Endothelial cell of umbilical vein (primary cell): Measurements from ENCODE around the gene CRYAB. TPM values are rescaled to one million over a fixed set of nuclear protein-coding genes. Genes with fewer than 3 reads are reported as not detected.

ENCODE experiments used
- Bru-seq: library from RNA; stranded (reverse); fragments of 400-500 nt; gene quantifications from one replicate; lab custom pipeline; 2021; lab: Mats Ljungman, UMichigan
- BruChase-seq, 2 experiments: library from RNA; stranded (reverse); fragments of 400-500 nt; gene quantifications; one replicate each; lab custom pipeline; 2021; lab: Mats Ljungman, UMichigan
- BruUV-seq: library from RNA; stranded (reverse); fragments of 400-500 nt; replicated peaks from 2 replicates; lab custom pipeline; 2021; lab: Mats Ljungman, UMichigan
- CTCF ChIA-PET: fragments of 300-600, 350-600 bp; sonication (Branson Sonifier 250); formaldehyde crosslinking; loops from one replicate; lab custom pipeline; 2021; ENCODE audit warnings: antibody characterized with exemption, inconsistent platforms; lab: Charles Lee
- POLR2A ChIA-PET: fragments of 300-600, 350-600 bp; sonication (Branson Sonifier 250); formaldehyde crosslinking; loops from one replicate; lab custom pipeline; 2021; ENCODE audit warnings: antibody characterized with exemption, inconsistent platforms; lab: Charles Lee
- DNase-seq: peaks from one replicate; pipeline ENCODE4 v3.0.0-alpha.2; 2011; ENCODE audit warnings: low read depth, low spot score
- FAIRE-seq: peaks from 2 replicates; lab custom pipeline; 2011; peaks lifted over from hg19 to GRCh38; lab: Jason Lieb, UNC
- H2AFZ ChIP-seq: 2 replicates; pipeline ENCODE4 v1.6.0; 2012; ENCODE audit warnings: low read depth, low read length, control low read depth, inconsistent platforms
- H3K27ac ChIP-seq: 2 replicates; pipeline ENCODE4 v1.5.1; 2011; ENCODE audit warnings: low read depth, mild to moderate bottlenecking, control low read depth, low read length, moderate library complexity; ENCODE audit not compliant: insufficient read depth
- H3K27me3 ChIP-seq, 2 experiments: 2 replicates each; pipeline versions ENCODE4 v1.6.0 to v1.6.1; 2011; ENCODE audit warnings: low read length in 2 of 2, mixed read lengths in 1 of 2; ENCODE audit not compliant: control insufficient read depth in 2 of 2, insufficient read depth in 2 of 2
- H3K36me3 ChIP-seq, 2 experiments: 2 replicates in 1 of 2; 3 replicates in 1 of 2; pipeline ENCODE4 v1.5.1; 2011; ENCODE audit warnings: low read length in 2 of 2, mild to moderate bottlenecking in 1 of 2, moderate library complexity in 1 of 2; ENCODE audit not compliant: control insufficient read depth in 2 of 2, insufficient read depth in 2 of 2; ENCODE audit errors: extremely low read depth in 1 of 2
- H3K4me1 ChIP-seq: 3 replicates; pipeline ENCODE4 v1.5.1; 2011; ENCODE audit warnings: mild to moderate bottlenecking, low read length; ENCODE audit not compliant: control insufficient read depth, insufficient read depth; ENCODE audit errors: extremely low read depth
- H3K4me2 ChIP-seq: 2 replicates; pipeline ENCODE4 v1.6.1; 2011; ENCODE audit warnings: low read length, control low read depth, mixed read lengths; ENCODE audit not compliant: insufficient read depth
- H3K4me3 ChIP-seq, 3 experiments: fragments of 200-600 bp in 1 of 3; sonication (generic), shearing (Covaris generic) in 1 of 3; replicated peaks in 1 of 3; 2 replicates each; pipeline ENCODE4 v1.5.1; 2011 to 2016; ENCODE audit warnings: control low read depth in 3 of 3, low read length in 3 of 3, mild to moderate bottlenecking in 2 of 3, inconsistent platforms in 1 of 3, low read depth in 1 of 3, moderate library complexity in 1 of 3; ENCODE audit not compliant: insufficient read depth in 1 of 3
- H3K79me2 ChIP-seq: 2 replicates; pipeline ENCODE4 v1.6.0; 2012; ENCODE audit warnings: low read length, inconsistent platforms; ENCODE audit not compliant: control insufficient read depth, insufficient read depth
- H3K9ac ChIP-seq: replicated peaks from 2 replicates; pipeline ENCODE3; 2011; ENCODE audit warnings: low read length, control low read depth; ENCODE audit not compliant: insufficient read depth; ENCODE audit errors: extremely low read depth
- H3K9me1 ChIP-seq: replicated peaks from 3 replicates; pipeline ENCODE4 v1.6.0; 2011; ENCODE audit warnings: mild to moderate bottlenecking, low read length; ENCODE audit not compliant: control insufficient read depth, insufficient read depth; ENCODE audit errors: extremely low read depth
- H3K9me3 ChIP-seq: replicated peaks from 2 replicates; pipeline ENCODE4 v1.5.1; 2012; ENCODE audit warnings: low read length, inconsistent platforms; ENCODE audit not compliant: control insufficient read depth, insufficient read depth
- H4K20me1 ChIP-seq: replicated peaks from 2 replicates; pipeline ENCODE3; 2011; ENCODE audit warnings: mild to moderate bottlenecking, low read length; ENCODE audit not compliant: control insufficient read depth, insufficient read depth; ENCODE audit errors: extremely low read depth
- EZH2 ChIP-seq: IDR thresholded peaks from 2 replicates; pipeline ENCODE4 v1.6.1; 2012; ENCODE audit warnings: borderline replicate concordance, low read depth, mild to moderate bottlenecking, moderate library complexity, low read length, inconsistent platforms; ENCODE audit not compliant: severe bottlenecking
- FOS ChIP-seq: IDR thresholded peaks from 2 replicates; pipeline ENCODE4 v1.6.1; 2011; ENCODE audit warnings: mild to moderate bottlenecking, low read length, moderate library complexity, borderline replicate concordance; ENCODE audit not compliant: insufficient read depth
- GATA2 ChIP-seq: IDR thresholded peaks from 2 replicates; pipeline ENCODE4 v1.7.0; 2011; ENCODE audit warnings: low read depth, mild to moderate bottlenecking, moderate library complexity, mixed read lengths, low read length; ENCODE audit not compliant: insufficient read length, insufficient read depth
- JUN ChIP-seq: IDR thresholded peaks from 2 replicates; pipeline ENCODE4 v1.6.1; 2011; ENCODE audit warnings: borderline replicate concordance, low read depth; ENCODE audit not compliant: insufficient read length, insufficient read depth
- MYC ChIP-seq: IDR thresholded peaks from one replicate; pipeline ENCODE4 v1.6.1; 2011; ENCODE audit warnings: mild to moderate bottlenecking, low read depth, low read length
- POLR2A ChIP-seq: IDR thresholded peaks from 2 replicates; pipeline ENCODE4 v1.6.1; 2012; ENCODE audit warnings: low read depth, mild to moderate bottlenecking, control low read depth, low read length
- POLR2AphosphoS5 ChIP-seq: IDR thresholded peaks from 2 replicates; pipeline ENCODE4 v1.6.1; 2012; ENCODE audit warnings: low read depth, mild to moderate bottlenecking, control low read depth, low read length, moderate library complexity; ENCODE audit not compliant: insufficient read depth
- dilution Hi-C: fragments of 300-500 bp; cut with MboI; formaldehyde crosslinking; loops from one replicate; pipeline ENCODE4 v1.15.0; 2019; ENCODE audit warnings: low sequenced_read_pairs; ENCODE audit not compliant: extremely low pct_ligation_motif_present
- intact Hi-C: fragments of 100-400 bp; cut with micrococcal nuclease; formaldehyde crosslinking; loops from one replicate; pipeline ENCODE4 v1.10.0; 2022
- long read RNA-seq: library from polyadenylated mRNA; stranded (forward); transcript quantifications from one replicate; pipeline ENCODE4 v2.0.0, GENCODE V29; 2021
- polyA minus RNA-seq, 3 experiments: library from RNA; depleted of rRNA, polyadenylated mRNA; stranded (reverse); fragments of >200 nt; gene quantifications; 1 replicate in 1 of 3; 2 replicates in 2 of 3; pipeline ENCODE4 v1.2.3, GENCODE V29; 2011
- polyA plus RNA-seq, 4 experiments: library from polyadenylated mRNA; depleted of rRNA in 3 of 4; stranded (reverse) in 3 of 4; unstranded in 1 of 4; fragments of >200 nt; gene quantifications; 2 replicates each; pipeline versions ENCODE4 v1.2.1 to v1.2.3, GENCODE V29; 2011 to 2012; ENCODE audit warnings: missing spikeins in 1 of 4
- total RNA-seq: library from RNA; stranded (reverse); gene quantifications from 2 replicates; pipeline ENCODE4 v1.2.3, GENCODE V29; 2021
- TF ChIP-seq, protein P1 (sequence below), 2 donors: IDR thresholded peaks; 1 replicate in 1 of 2; 2 replicates in 1 of 2; pipeline ENCODE4 v1.5.1; 2011; ENCODE audit warnings: low read length in 2 of 2, mild to moderate bottlenecking in 2 of 2, moderate library complexity in 2 of 2, control low read depth in 1 of 2, inconsistent platforms in 1 of 2, low read depth in 1 of 2; ENCODE audit not compliant: insufficient read depth in 1 of 2; ENCODE audit errors: extremely low read depth in 1 of 2
- TF ChIP-seq, protein P2 (sequence below): IDR thresholded peaks from 2 replicates; pipeline ENCODE4 v1.6.1; 2011; ENCODE audit not compliant: insufficient read depth, insufficient read length

The CRYAB gene, protein sequence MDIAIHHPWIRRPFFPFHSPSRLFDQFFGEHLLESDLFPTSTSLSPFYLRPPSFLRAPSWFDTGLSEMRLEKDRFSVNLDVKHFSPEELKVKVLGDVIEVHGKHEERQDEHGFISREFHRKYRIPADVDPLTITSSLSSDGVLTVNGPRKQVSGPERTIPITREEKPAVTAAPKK
- total RNA-seq (not detected in 2 replicates), polyA plus RNA-seq (0.32 and 0.48 TPM in 2 replicates), polyA minus RNA-seq (0.49 and 0.58 TPM in 2 replicates), Bru-seq, nascent RNA (percentile 9 among the genes with signal in this experiment), BruChase-seq, experiment 1, labeled RNA remaining after a 6-hour chase (not detected), BruChase-seq, experiment 2, labeled RNA remaining after a 2-hour chase (percentile 17 among the genes with signal in this experiment)
- 0.12 and 0.23 TPM in 2 replicates for polyA plus RNA-seq (2011; cell fraction: cytosol; rRNA removed)
- polyA plus RNA-seq (2011; cell fraction: nucleus; rRNA removed) = not detected in 2 replicates
- 1.1 TPM in 1 of 2 replicates, not detected in the other for polyA plus RNA-seq (2012)
- polyA minus RNA-seq (2011; cell fraction: cytosol; rRNA and poly(A)+ RNA removed) = not detected
- not detected in 2 replicates for polyA minus RNA-seq (2011; cell fraction: nucleus; rRNA and poly(A)+ RNA removed)
- long read RNA-seq, partial matches to known transcripts = 0 of 1 reads
- long read RNA-seq, other reads (novel, unspliced or antisense) = 0 of 1 reads

DNA sequence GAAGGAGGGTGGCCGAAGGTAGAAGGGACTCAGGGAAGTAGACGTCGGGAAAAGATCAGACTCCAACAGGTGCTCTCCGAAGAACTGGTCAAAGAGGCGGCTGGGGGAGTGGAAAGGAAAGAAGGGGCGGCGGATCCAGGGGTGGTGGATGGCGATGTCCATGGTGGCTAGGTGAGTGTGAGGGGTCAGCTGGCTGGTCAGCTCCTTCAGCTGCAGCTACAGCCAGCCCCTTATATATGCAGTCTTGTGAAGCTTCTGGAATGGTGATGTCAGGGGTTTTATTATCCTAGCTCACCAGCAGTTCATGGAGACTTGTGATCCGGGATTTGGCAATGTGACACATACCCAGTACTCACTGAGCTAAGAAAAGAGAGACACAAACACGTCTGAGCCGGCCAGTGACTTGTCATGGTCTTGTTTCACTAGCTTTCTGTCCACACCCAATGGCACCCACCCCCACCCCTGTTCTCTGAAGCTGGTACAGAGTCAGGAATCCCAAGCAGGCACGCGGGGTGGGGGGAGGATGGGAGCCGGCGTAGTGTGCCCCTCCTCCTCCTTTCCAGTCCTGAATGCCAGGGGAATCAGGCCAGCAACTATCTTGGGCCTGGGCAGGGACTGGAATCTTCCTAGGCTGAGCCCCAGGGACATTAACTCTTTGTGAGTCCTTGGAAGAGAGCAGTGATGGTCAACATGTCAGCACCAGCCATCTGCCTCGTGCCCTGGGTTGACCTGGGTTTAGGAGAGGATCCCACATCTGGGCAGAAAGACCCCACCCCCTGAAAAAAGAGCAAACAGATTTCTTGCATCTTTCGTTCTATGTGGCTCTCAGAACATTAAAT, at the start of gene CRYAB:
TSS of gene CRYAB (minus strand) at position 208 of the 839 bp plus-strand sequence. CDS start at position 162, 46 bp downstream.
- ChIA-PET POLR2A (no interaction called here), CTCF (interaction anchor here (0.5 to 1.4 kb wide), 3 partner anchors 30 to 70 kb away, joined by 3 to 4 read pairs (median 3); no protein-coding TSS in a partner anchor)
- Histone ChIP-seq H3K36me3 (no peaks in the 10 kb centered on the region), H3K27me3 (peaks cover 2 to 9% of the 10 kb centered on the region in 2 experiments), H3K27ac (no peak within 1 kb of the TSS), H2AFZ (peak within 1 kb of the TSS; percentile 22), H3K9me3 (no peaks in the 10 kb centered on the region), H3K9me1 (no peaks in the 10 kb centered on the region), H4K20me1 (no peaks in the 10 kb centered on the region), H3K9ac (no peak within 1 kb of the TSS), H3K4me3 (no peak within 1 kb of the TSS), H3K4me2 (no peak within 1 kb of the TSS), H3K79me2 (no peaks in the 10 kb centered on the region), H3K4me1 (peaks cover 6% of the 10 kb centered on the region)
- DNase-seq = no peak
- TF ChIP-seq GATA2 (no peak), POLR2A (no peak), JUN (no peak), FOS (no peak), MYC (no peak), POLR2AphosphoS5 (no peak), EZH2 (no peak)
- TF ChIP-seq, protein P1, sequence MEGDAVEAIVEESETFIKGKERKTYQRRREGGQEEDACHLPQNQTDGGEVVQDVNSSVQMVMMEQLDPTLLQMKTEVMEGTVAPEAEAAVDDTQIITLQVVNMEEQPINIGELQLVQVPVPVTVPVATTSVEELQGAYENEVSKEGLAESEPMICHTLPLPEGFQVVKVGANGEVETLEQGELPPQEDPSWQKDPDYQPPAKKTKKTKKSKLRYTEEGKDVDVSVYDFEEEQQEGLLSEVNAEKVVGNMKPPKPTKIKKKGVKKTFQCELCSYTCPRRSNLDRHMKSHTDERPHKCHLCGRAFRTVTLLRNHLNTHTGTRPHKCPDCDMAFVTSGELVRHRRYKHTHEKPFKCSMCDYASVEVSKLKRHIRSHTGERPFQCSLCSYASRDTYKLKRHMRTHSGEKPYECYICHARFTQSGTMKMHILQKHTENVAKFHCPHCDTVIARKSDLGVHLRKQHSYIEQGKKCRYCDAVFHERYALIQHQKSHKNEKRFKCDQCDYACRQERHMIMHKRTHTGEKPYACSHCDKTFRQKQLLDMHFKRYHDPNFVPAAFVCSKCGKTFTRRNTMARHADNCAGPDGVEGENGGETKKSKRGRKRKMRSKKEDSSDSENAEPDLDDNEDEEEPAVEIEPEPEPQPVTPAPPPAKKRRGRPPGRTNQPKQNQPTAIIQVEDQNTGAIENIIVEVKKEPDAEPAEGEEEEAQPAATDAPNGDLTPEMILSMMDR (IDR thresholded peaks at IDR 0.05; ENCODE audit: extremely low read depth in 1 of 2, insufficient read depth in 1 of 2, low read depth in 1 of 2, low read length in 2 of 2) = no peak
- TF ChIP-seq, protein P2, sequence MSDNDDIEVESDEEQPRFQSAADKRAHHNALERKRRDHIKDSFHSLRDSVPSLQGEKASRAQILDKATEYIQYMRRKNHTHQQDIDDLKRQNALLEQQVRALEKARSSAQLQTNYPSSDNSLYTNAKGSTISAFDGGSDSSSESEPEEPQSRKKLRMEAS = no peak
- BruUV-seq = no TSS peak
- peak; percentile 26 for FAIRE-seq
- intact Hi-C loops = no loop called here
- dilution Hi-C loops = no loop called here
